Stimulated activated CD8-positive, alpha-beta memory T cell treated with anti-CD3 and anti-CD28 coated beads, Interleukin-12 subunit alpha, Interleukin-12 subunit beta, amount 100 ng/mL, for 24 hours (primary cell): ENCODE measurements around the gene DERA.
"Not testable (repeated sequence)": the region's sequence is repeated elsewhere in the genome, so short reads cannot be mapped to it uniquely, and the experiment has no call there.

ENCODE experiments used
- DNase-seq: peaks from one replicate; pipeline ENCODE4 v3.0.0-alpha.2; 2020; ENCODE audit errors: extremely low read depth

The DERA gene

DNA sequence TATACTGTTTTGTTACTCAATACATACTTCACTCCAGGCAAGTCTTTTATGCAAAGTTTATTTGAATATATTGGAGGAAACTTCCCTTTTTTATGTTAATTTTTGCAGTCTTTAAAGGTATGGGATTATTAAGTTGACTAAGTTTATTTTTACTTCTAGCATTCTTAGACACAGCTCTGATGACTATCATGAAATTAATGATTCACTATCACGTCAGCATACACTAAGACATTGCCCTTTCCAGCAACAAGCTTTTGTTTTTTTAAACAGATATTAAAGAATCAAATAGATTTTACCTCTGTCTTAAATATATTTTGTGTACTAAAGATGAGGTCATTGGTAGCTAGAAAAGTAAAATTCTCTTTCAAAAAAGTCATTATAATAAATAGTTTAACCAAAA is 52.1 kb downstream of the DERA start:
- no peak for DNase-seq

DNA sequence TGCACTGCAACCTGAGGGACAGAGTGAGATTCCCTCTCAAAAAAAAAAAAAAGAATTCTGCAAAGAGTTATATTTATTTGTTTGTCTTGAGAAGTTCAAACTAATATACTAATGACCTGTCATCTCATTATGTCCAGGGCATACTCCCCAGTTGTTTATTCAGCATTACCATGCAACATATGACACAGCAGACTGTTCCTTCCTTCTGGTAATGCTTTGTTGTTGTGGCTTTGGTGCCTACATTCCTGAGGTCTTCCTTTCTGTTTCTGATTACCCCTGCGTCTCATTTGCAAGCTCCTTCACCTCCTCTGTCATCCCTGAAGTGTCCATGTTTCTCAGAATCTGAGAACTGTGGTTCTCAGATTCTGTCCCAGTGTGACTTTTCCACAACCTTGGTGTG is 55.3 kb downstream of the DERA start:
- DNase-seq, result no peak

DNA sequence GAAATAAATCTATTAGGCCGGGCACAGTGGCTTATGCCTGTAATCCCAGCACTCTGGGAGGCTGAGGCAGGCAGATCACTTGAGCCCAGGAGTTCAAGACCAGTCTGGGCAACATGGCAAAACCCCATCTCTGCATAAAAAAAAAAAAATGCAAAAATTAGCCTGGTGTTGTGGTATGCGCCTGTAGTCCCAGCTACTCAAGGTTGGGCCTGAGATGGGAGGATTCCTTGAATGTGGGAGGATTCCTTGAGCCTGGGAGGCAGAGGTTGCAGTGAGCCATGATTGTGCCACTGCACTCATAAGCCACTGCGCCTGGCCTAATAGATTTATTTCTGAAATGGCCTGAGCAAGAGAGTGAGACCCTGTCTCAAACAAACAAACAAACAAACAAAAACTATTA is 55.9 kb downstream of the DERA start:
- not testable (repeated sequence) for DNase-seq

- DNase-seq, result no peak
Observed at GRCh38 chr12:15971211-15971610, 60.1 kb downstream of the DERA start.

DNA sequence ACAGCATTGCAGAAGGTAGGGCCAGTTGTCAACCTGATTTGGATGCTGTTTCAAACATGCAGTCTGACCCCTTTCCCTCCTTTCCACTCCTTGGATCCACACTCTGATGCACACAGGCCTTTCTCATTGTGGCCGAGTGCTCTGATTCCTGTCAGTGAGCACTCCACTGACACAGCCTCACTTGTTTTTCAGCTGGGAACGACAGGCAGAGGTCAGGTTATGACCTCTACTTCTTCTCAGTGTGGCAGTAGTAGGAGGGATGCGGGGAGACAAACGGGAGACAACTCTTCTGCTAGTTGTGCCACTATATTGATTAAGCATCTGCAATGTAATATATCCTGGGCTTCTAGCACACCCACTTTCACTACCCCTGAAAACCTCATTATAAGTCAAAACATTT is 61.8 kb downstream of the DERA start:
- no peak for DNase-seq

GRCh38 chr12:15977999-15978951 is 67.1 kb downstream of the DERA start:
- no peak for DNase-seq

- no peak for DNase-seq
Observed at GRCh38 chr12:15979096-15980092, 68.3 kb downstream of the DERA start.

DNA sequence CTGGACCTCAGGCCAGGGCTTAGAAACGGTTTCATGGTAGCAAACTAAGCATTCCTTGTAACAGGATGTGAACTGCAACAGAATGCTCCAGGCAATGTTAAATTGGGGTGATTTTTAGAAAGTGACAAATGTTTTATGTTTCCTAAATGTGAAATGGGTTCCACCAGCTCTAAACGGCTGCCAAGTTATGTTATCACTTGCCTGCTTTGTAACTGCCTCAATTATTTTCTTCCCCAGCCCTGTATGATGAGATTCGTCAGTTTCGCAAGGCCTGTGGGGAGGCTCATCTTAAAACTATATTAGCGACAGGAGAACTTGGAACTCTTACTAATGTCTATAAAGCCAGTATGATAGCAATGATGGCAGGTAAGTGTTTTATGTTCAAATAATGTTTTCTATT is 70.9 kb downstream of the DERA start:
- DNase-seq, result no peak

DNA sequence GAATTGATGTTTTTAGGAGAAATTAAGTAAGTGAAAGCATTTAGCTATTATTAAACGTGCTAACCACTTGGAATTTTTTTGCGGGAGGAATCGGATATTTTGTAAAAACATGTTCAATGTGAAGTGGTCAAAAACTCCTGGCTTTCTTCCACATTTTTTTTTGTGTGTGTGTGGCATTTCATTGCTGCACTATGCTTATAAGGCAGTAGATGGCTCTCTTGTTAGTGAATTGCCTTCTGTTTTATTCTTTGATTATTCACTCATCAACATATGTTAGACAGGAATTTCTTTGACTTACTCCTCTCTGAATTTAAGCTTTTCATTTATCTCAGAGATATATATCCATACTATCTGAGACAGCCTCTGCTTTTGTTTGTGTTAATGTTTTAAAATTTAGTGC is 71.3 kb downstream of the DERA start:
- no peak for DNase-seq

GRCh38 chr12:15982921-15983320 is 71.8 kb downstream of the DERA start:
- no peak for DNase-seq

GRCh38 chr12:15984097-15984800 is 73.1 kb downstream of the DERA start:
- DNase-seq, result no peak

DNA sequence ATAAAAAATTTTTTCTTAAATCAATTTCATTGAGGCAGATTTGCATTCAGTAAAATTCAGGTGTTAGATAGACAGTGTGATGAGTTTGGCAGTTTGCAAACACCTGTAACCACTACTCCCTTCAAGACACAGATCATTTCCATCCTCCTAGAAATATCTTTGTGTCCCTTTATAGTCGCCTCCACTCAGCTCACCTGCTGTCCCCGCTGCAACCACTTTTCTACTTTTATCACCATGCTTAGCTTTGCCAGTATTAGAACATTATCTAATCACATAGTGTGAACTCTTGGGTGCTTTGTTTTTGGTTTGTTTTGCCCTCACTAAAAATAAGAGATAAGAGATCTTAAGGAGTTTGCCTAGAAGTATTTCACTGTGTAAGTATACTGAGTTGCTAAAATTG is 73.8 kb downstream of the DERA start:
- no peak for DNase-seq

DNA sequence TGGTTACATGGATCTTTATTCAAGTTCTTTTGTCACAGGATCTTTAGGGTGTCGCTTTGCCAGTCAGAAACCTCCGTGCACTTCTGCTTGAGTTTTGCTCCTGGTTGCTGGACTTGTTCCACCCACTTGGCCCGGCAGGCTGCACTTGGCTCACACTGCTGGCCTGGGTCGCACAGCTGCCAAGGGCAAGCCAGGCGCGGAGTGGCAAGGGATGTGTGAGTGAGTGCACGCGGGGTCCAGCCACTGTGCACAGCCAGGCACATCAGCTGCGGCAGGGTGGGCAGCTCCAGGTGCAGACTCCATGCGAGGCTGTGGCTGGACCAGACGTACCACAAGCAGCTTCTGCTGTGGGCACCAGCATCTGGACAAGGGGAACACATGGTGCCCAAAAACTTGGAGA is 76.6 kb downstream of the DERA start:
- no peak for DNase-seq

DNA sequence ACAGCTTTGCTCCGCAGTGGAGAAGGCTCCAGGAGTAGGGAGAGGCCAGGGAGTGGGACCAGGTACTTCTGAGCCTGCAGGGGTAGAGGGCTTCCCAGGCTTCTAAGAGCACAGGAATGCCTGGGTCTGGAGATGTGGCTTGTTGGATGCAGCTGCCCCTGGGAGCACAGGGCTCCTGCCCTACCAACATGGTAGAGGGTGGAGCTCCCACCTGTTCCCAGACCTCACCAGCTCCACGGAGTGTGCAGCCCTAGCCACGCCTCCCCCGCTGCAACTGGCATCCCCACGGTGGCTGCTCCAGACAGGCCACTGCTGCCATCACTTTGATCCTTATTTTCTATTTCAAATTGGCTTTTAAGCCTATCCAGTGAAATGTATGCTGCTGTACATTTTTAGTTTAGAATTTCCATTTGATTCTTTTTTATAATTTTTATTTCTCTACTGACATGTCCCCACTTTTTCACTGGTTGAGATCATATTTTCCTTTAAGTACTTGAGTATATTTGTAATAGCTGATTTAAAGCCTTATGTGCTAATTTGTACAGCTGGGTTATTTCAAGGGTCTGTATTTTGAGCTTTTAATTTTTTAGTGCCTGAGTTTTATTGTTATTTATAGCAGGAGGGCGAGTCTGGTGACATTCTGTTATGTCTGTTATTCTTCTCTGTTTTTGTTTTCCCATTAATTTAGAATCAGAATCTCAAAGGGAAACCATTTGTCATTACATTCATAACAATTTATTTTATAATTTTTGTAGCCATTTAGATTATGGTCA is 78.0 kb downstream of the DERA start:
- no peak for DNase-seq

DNA sequence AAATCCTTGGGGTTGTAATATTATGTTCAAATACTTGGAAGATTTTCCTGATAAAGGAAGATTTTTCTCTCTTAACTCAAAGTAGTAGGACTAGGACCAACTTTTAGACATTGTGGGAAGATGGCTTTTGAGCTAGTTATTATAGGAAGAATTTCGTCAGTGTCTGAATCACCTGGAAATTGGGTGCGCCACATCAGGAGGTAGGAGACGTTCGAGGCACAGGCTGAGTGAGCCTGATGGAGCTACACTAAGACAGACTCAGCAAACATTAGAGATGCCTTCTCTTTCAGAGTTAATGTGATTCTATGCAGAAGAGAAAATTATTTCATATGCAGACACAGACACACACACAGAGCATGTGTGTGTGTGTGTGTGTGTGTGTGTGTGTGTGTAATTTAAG is 84.7 kb downstream of the DERA start:
- DNase-seq, result no peak

DNA sequence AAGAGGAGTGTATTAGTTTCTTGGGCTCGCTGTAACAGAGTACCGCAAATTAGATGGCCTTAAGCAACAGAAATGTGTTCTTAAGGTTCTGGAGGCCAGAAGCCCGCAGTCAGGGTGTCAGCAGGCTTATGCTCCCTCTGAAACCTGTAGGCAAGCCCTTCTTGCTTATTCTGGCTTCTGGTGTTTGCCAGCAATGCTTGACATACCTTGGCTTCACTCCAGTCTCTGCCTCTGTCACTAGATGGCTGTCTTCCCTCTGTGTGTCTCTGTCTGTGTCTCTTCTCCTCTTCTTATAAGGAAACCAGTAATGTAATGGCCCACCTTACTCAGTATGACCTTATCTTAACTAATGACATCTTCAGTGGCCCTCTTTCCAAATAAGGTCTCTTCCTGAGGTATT is 85.1 kb downstream of the DERA start:
- DNase-seq, result no peak

DNA sequence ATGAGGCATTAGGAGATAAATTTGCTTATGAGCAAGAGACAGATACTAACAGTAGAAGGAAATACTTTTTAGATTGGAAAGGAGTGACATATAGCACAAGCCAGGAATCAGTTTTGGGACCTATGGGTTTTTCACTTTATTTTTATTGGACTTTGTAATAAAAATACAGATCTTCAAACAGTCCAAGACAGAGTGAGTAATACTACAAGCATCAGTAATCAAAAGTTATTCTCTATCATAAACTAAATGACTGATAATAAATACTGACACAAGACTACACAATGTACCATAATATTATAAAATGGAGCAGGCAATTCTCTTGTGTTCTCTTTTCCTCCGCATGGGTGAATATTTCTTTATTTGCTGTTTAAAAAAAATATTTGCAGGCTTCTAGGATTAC is 85.8 kb downstream of the DERA start:
- DNase-seq, result no peak

GRCh38 chr12:15997910-15998309 is 86.8 kb downstream of the DERA start:
- DNase-seq, result no peak

- DNase-seq, result no peak
Observed at GRCh38 chr12:16002880-16003279, 91.7 kb downstream of the DERA start.

- DNase-seq, result no peak
Observed at GRCh38 chr12:16003460-16003859, 92.3 kb downstream of the DERA start.

DNA sequence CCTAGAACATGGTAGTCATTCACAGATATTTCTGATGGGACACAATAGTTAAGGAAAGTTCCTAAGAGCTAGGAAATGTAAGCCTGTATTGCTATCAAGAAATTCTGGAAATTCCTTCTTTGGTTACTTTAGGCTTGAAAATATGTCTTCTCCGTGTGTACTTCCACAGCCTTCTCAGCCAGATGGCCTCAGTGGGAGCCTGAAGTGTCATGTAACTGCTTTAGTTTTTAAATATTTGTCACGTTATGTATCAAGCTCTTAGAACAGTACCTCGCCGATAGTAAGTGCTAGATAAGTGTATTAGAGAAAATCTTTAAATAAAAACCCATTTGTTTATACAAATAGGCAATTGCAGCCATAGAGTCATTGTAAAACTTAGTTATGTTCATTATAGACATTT is 95.6 kb downstream of the DERA start:
- DNase-seq, result no peak
